Amygdala (tissue), 56 donors: ENCODE data around the gene SSBP3.

Experiments
- DNase-seq, 56 donors: peaks; one replicate each; lab custom pipeline; 2025; lab: John Stamatoyannopoulos, UW

Gene SSBP3

GRCh38 chr1:54314696-54315095 is 91.5 kb downstream of the SSBP3 start:
- DNase-seq: no peak

- DNase-seq: no peak
Measured at GRCh38 chr1:54312796-54313316, 93.3 kb downstream of the SSBP3 start.

GRCh38 chr1:54311506-54311905 is 94.7 kb downstream of the SSBP3 start:
- DNase-seq: no peak

- peak in 16 of 56 donors; percentile 16 to 57 (median 33) for DNase-seq
Measured at GRCh38 chr1:54310439-54311328, 95.5 kb downstream of the SSBP3 start.

- peak in 34 of 56 donors; percentile 16 to 87 (median 50) for DNase-seq
Measured at GRCh38 chr1:54309631-54310366, 96.4 kb downstream of the SSBP3 start.

- no peak for DNase-seq
Measured at GRCh38 chr1:54307305-54307704, 98.9 kb downstream of the SSBP3 start.

- DNase-seq: no peak
Measured at GRCh38 chr1:54305906-54306514, 100.2 kb downstream of the SSBP3 start.

- no peak for DNase-seq
Measured at GRCh38 chr1:54304518-54304917, 101.7 kb downstream of the SSBP3 start.

- DNase-seq: no peak
Measured at GRCh38 chr1:54302951-54303843, 103.0 kb downstream of the SSBP3 start.

GRCh38 chr1:54302549-54302948 is 103.6 kb downstream of the SSBP3 start:
- DNase-seq: no peak

- DNase-seq: no peak
Measured at GRCh38 chr1:54301497-54301896, 104.7 kb downstream of the SSBP3 start.

- DNase-seq: peak in 9 of 56 donors; percentile 14 to 31 (median 22)
Measured at GRCh38 chr1:54300401-54300800, 105.8 kb downstream of the SSBP3 start.

GRCh38 chr1:54299037-54299436 is 107.2 kb downstream of the SSBP3 start:
- peak in 1 of 56 donors; percentile 16 for DNase-seq

- DNase-seq: peak in 4 of 56 donors; percentile 22 to 63 (median 51)
Measured at GRCh38 chr1:54298284-54299033, 107.7 kb downstream of the SSBP3 start.

GRCh38 chr1:54297596-54298283 is 108.5 kb downstream of the SSBP3 start:
- peak in 49 of 56 donors; percentile 20 to 86 (median 64) for DNase-seq

GRCh38 chr1:54296666-54297065 is 109.5 kb downstream of the SSBP3 start:
- no peak for DNase-seq

- DNase-seq: no peak
Measured at GRCh38 chr1:54294887-54295286, 111.3 kb downstream of the SSBP3 start.
